Measurements from ENCODE around the gene B4GALT4. TPM values are rescaled to one million over a fixed set of nuclear protein-coding genes. Genes with fewer than 3 reads are reported as not detected.

Gene B4GALT4
- total and polyA plus RNA-seq, 2 donors (not counting 3 experiments of a cell fraction or from before 2014, with no cell fraction given), result 3.7 to 7.1 TPM

- Histone ChIP-seq H3K9ac (replicated peaks; ENCODE audit: extremely low read depth, insufficient read depth, low read length) (no peak overlapping the region), H3K27ac (ENCODE audit: insufficient read depth, low read depth, low read length) (no peak overlapping the region), H3K4me3 (replicated peaks in 1 of 3; ENCODE audit: insufficient read depth in 1 of 3, low read depth in 1 of 3, low read length in 3 of 3) (no peak overlapping the region), H3K9me1 (replicated peaks; ENCODE audit: control insufficient read depth, extremely low read depth, insufficient read depth, low read length) (no peaks in the 10 kb centered on the region), H2AFZ (ENCODE audit: low read depth, low read length) (no peak overlapping the region), H3K9me3 (replicated peaks; ENCODE audit: control insufficient read depth, insufficient read depth, low read length) (no peaks in the 10 kb centered on the region), H3K36me3 (ENCODE audit: control insufficient read depth in 2 of 2, extremely low read depth in 1 of 2, insufficient read depth in 2 of 2, low read length in 2 of 2) (no peaks in the 10 kb centered on the region), H3K27me3 (ENCODE audit: control insufficient read depth in 2 of 2, insufficient read depth in 2 of 2, low read length in 2 of 2) (peaks cover 0 to 5% of the 10 kb centered on the region in 2 experiments), H3K4me1 (ENCODE audit: control insufficient read depth, extremely low read depth, insufficient read depth, low read length) (no peaks in the 10 kb centered on the region), H4K20me1 (replicated peaks; ENCODE audit: control insufficient read depth, extremely low read depth, insufficient read depth, low read length) (no peaks in the 10 kb centered on the region), H3K79me2 (ENCODE audit: control insufficient read depth, insufficient read depth, low read length) (no peaks in the 10 kb centered on the region), H3K4me2 (ENCODE audit: insufficient read depth, low read length) (no peak overlapping the region)
- intact Hi-C loops (cut with micrococcal nuclease) (no loop called here), dilution Hi-C loops (cut with MboI; ENCODE audit: extremely low pct_ligation_motif_present, low sequenced_read_pairs) (no loop called here)
- CTCF ChIA-PET, result no interaction called here
- POLR2A ChIA-PET, result no interaction called here
- TF ChIP-seq MYC (IDR thresholded peaks at IDR 0.05; ENCODE audit: low read depth, low read length), result no peak
- TF ChIP-seq FOS (IDR thresholded peaks at IDR 0.05; ENCODE audit: borderline replicate concordance, insufficient read depth, low read length), result no peak
- TF ChIP-seq POLR2AphosphoS5 (IDR thresholded peaks at IDR 0.05; ENCODE audit: insufficient read depth, low read depth, low read length), result no peak
- TF ChIP-seq MAX (IDR thresholded peaks at IDR 0.05; ENCODE audit: insufficient read depth, insufficient read length), result no peak
- TF ChIP-seq POLR2A (IDR thresholded peaks at IDR 0.05; ENCODE audit: low read depth, low read length), result no peak
- no peak for TF ChIP-seq GATA2 (IDR thresholded peaks at IDR 0.05; ENCODE audit: insufficient read depth, insufficient read length, low read depth, low read length)
- TF ChIP-seq EZH2 (IDR thresholded peaks at IDR 0.05; ENCODE audit: borderline replicate concordance, low read depth, low read length, severe bottlenecking), result no peak
- no peak for TF ChIP-seq CTCF (IDR thresholded peaks at IDR 0.05; ENCODE audit: extremely low read depth in 1 of 2, insufficient read depth in 1 of 2, low read depth in 1 of 2, low read length in 2 of 2)
- TF ChIP-seq JUN (IDR thresholded peaks at IDR 0.05; ENCODE audit: borderline replicate concordance, insufficient read depth, insufficient read length, low read depth), result no peak
- no peak for DNase-seq (ENCODE audit: low read depth, low spot score)
- no TSS peak for BruUV-seq (replicated peaks)
- no peak for FAIRE-seq
Measured at GRCh38 chr3:119187266-119187665, 53.4 kb downstream of the B4GALT4 start.
